Measurements from ENCODE around the gene GAL3ST2. TPM values are rescaled to one million over a fixed set of nuclear protein-coding genes. Genes with fewer than 3 reads are reported as not detected.

The GAL3ST2 gene
- polyA plus RNA-seq, 1 donor from 2014 or later = not detected

GRCh38 chr2:241842067-241842415, 65.4 kb downstream of the GAL3ST2 start:
- H2AFZ ChIP-seq (ENCODE audit: low read depth, low read length) = no peak overlapping the region
- no peak overlapping the region for H3K9ac ChIP-seq (ENCODE audit: low read length)
- H3K27me3 ChIP-seq (ENCODE audit: insufficient read depth, low read depth, low read length) = peaks cover 4% of the 10 kb centered on the region
- TF ChIP-seq, protein P1, sequence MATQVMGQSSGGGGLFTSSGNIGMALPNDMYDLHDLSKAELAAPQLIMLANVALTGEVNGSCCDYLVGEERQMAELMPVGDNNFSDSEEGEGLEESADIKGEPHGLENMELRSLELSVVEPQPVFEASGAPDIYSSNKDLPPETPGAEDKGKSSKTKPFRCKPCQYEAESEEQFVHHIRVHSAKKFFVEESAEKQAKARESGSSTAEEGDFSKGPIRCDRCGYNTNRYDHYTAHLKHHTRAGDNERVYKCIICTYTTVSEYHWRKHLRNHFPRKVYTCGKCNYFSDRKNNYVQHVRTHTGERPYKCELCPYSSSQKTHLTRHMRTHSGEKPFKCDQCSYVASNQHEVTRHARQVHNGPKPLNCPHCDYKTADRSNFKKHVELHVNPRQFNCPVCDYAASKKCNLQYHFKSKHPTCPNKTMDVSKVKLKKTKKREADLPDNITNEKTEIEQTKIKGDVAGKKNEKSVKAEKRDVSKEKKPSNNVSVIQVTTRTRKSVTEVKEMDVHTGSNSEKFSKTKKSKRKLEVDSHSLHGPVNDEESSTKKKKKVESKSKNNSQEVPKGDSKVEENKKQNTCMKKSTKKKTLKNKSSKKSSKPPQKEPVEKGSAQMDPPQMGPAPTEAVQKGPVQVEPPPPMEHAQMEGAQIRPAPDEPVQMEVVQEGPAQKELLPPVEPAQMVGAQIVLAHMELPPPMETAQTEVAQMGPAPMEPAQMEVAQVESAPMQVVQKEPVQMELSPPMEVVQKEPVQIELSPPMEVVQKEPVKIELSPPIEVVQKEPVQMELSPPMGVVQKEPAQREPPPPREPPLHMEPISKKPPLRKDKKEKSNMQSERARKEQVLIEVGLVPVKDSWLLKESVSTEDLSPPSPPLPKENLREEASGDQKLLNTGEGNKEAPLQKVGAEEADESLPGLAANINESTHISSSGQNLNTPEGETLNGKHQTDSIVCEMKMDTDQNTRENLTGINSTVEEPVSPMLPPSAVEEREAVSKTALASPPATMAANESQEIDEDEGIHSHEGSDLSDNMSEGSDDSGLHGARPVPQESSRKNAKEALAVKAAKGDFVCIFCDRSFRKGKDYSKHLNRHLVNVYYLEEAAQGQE (IDR thresholded peaks at IDR 0.05; ENCODE audit: borderline replicate concordance) = no peak
- TF ChIP-seq SMC3 (conservative IDR thresholded peaks at IDR 0.05; ENCODE audit: poor library complexity) (no peak), CTCF (IDR thresholded peaks at IDR 0.05; ENCODE audit: poor library complexity, severe bottlenecking) (no peak), POLR2AphosphoS5 (IDR thresholded peaks at IDR 0.05) (no peak), EP300 (conservative IDR thresholded peaks at IDR 0.05; ENCODE audit: poor library complexity, severe bottlenecking) (no peak), TAF1 (IDR thresholded peaks at IDR 0.05; ENCODE audit: low read depth) (no peak), EZH2 (IDR thresholded peaks at IDR 0.05; ENCODE audit: borderline replicate concordance, insufficient read depth, low read length, poor library complexity, severe bottlenecking) (no peak), RAD21 (conservative IDR thresholded peaks at IDR 0.05) (no peak), MXI1 (conservative IDR thresholded peaks at IDR 0.05; ENCODE audit: poor library complexity, severe bottlenecking) (no peak)
- H3K27ac ChIP-seq (ENCODE audit: low read length) = no peak overlapping the region
- no peaks in the 10 kb centered on the region for H3K36me3 ChIP-seq (ENCODE audit: insufficient read depth, low read length)
- H3K9me2 ChIP-seq (ENCODE audit: insufficient read depth, low read length) = no peaks in the 10 kb centered on the region
- no peak overlapping the region for H3K4me2 ChIP-seq (ENCODE audit: low read length)
- H4K20me1 ChIP-seq (ENCODE audit: insufficient read depth) = no peaks in the 10 kb centered on the region
- H3K4me3 ChIP-seq (ENCODE audit: low read length) = no peak overlapping the region
- no peaks in the 10 kb centered on the region for H3K79me2 ChIP-seq (replicated peaks; ENCODE audit: insufficient read depth, low read length)
- H3K9me3 ChIP-seq (ENCODE audit: low read length) = no peaks in the 10 kb centered on the region
- no peaks in the 10 kb centered on the region for H3F3A ChIP-seq (ENCODE audit: insufficient read depth, low read length, poor library complexity, severe bottlenecking)

- Histone ChIP-seq H3K27me3 (ENCODE audit: insufficient read depth, low read depth, low read length) (peaks cover 4% of the 10 kb centered on the region), H4K20me1 (ENCODE audit: insufficient read depth) (no peaks in the 10 kb centered on the region), H3K9me3 (ENCODE audit: low read length) (no peaks in the 10 kb centered on the region), H3K4me3 (ENCODE audit: low read length) (no peak overlapping the region), H3K27ac (ENCODE audit: low read length) (no peak overlapping the region), H3K4me2 (ENCODE audit: low read length) (no peak overlapping the region), H3K36me3 (ENCODE audit: insufficient read depth, low read length) (no peaks in the 10 kb centered on the region), H3F3A (ENCODE audit: insufficient read depth, low read length, poor library complexity, severe bottlenecking) (no peaks in the 10 kb centered on the region), H3K79me2 (replicated peaks; ENCODE audit: insufficient read depth, low read length) (no peaks in the 10 kb centered on the region), H2AFZ (ENCODE audit: low read depth, low read length) (no peak overlapping the region), H3K9me2 (ENCODE audit: insufficient read depth, low read length) (no peaks in the 10 kb centered on the region), H3K9ac (ENCODE audit: low read length) (no peak overlapping the region)
- TF ChIP-seq EZH2 (IDR thresholded peaks at IDR 0.05; ENCODE audit: borderline replicate concordance, insufficient read depth, low read length, poor library complexity, severe bottlenecking) (no peak), MXI1 (conservative IDR thresholded peaks at IDR 0.05; ENCODE audit: poor library complexity, severe bottlenecking) (no peak), RAD21 (conservative IDR thresholded peaks at IDR 0.05) (no peak), TAF1 (IDR thresholded peaks at IDR 0.05; ENCODE audit: low read depth) (no peak), CTCF (IDR thresholded peaks at IDR 0.05; ENCODE audit: poor library complexity, severe bottlenecking) (no peak), EP300 (conservative IDR thresholded peaks at IDR 0.05; ENCODE audit: poor library complexity, severe bottlenecking) (no peak)
Measured at GRCh38 chr2:241842620-241843211, 66.1 kb downstream of the GAL3ST2 start.

Measured in neural cell (in vitro differentiated cells).